Muscle of arm (tissue), 12 donors: ENCODE data around the gene BCL2L12. TPM values are rescaled to one million over a fixed set of nuclear protein-coding genes. Genes with fewer than 3 reads are reported as not detected.
"Not testable (repeated sequence)": the region's sequence is repeated elsewhere in the genome, so short reads cannot be mapped to it uniquely, and the experiment has no call there.

Source experiments
- DNase-seq: peaks from one replicate; pipeline ENCODE4 v3.0.0-alpha.2; 2013
- polyA plus RNA-seq, 12 donors: library from polyadenylated mRNA; unstranded; fragments of 120-200 nt; gene quantifications; one replicate each; pipeline ENCODE4 v1.2.1, GENCODE V29; 2013; ENCODE audit not compliant: insufficient read length in 12 of 12

Gene BCL2L12
- polyA plus RNA-seq, 12 donors: 19.7 to 31.1 (median 25.5) TPM; not detected in 1

GRCh38 chr19:49704888-49705642, 39.3 kb downstream of the BCL2L12 start:
- no peak for DNase-seq

DNA sequence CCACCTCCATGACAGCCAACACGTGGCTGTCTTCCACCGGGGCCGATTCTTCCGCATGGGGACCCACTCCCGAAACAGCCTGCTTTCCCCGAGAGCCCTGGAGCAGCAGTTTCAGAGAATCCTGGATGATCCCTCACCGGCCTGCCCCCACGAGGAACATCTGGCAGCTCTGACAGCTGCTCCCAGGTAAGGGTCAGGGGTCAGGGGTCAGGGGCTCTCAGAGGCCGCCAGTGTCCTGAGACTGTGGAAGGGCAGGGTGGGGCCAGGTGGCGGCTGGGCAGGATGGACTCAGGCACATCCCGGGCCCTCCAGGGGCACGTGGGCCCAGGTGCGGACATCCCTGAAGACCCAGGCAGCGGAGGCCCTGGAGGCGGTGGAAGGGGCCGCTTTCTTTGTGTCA, 40.2 kb downstream of the BCL2L12 start:
- no peak for DNase-seq

DNA sequence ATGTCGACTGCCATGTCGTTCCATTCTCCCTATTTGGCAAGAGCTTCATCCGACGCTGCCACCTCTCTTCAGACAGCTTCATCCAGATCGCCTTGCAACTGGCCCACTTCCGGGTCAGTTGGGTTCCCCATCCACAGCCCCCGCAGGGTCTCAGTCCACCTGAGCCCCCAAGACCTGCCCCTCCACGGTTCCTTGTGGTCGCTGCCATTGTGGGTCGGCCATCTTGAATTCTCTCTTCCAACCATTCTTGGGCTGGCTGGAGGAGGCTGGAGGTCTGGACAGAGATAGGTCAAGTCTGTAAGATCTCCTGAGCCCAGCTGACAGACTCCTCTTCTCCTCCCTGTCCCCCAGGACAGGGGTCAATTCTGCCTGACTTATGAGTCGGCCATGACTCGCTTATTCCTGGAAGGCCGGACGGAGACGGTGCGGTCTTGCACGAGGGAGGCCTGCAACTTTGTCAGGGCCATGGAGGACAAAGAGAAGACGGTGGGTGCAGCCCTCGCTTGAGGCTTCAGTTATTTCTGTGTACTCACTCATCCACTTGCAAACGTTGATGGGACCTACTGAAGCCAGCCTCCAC, 44.7 kb downstream of the BCL2L12 start:
- no peak for DNase-seq

DNA sequence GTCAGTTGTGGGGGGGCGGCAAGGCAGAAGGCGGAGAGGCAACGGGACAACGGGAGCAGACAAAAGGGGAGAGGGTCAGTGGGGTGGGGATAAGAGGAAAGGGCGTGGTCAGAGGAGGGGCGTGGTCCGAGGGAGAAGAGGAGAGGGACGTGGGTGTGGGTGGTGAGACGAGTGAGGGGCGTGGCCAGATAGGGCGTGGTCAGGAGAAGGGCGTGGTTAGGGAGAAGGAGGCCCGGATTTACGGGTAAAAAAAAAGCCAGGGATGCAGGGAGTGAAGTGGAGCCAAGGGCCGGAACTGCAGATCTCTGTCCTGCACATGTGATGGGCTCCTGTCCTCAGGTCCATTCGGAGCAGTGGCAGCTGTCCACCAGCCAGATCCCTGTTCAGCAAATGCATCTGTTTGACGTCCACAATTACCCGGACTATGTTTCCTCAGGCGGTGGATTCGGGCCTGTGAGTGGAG, 46.7 kb downstream of the BCL2L12 start:
- no peak for DNase-seq

GRCh38 chr19:49713236-49713845, 47.6 kb downstream of the BCL2L12 start:
- DNase-seq: no peak

DNA sequence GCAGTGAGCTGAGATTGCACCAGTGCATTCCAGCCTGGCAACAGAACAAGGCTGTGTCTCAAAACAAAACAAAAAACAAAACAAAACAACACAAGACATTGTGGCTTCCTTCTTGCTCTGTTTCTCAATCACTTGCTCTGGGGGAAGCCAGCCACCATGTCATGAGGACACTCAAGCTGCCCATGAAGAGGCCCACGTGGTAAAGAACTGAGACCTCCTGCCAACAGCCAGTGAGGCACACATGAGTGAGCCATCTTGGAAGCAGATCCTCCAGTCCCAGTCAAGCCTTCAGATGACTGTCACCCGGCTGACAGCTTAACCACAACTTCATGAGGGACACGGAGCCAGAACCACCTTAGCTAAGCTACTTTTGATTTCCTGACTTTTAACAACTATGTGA, 50.4 kb downstream of the BCL2L12 start:
- no peak for DNase-seq

DNA sequence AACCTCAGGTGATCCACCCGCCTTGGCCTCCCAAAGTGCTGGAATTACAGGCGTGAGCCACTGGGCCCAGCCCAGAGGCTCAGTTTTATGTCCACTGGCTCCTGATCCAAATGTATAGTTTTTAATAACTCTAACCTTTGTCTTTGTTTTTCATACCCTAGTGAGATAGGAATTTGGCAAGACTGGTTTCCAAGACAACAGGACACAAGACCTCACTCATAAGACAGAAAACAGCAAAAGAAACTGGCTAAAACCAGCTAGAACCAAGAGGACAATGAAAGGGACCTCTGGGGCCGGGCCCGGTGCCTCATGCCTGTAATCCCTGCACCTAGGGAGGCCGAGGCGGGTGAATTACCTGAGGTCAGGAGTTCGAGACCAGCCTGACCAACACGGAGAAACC, 52.8 kb downstream of the BCL2L12 start:
- DNase-seq: no peak

- DNase-seq: no peak
Measured at GRCh38 chr19:49718991-49719390, 53.3 kb downstream of the BCL2L12 start.

DNA sequence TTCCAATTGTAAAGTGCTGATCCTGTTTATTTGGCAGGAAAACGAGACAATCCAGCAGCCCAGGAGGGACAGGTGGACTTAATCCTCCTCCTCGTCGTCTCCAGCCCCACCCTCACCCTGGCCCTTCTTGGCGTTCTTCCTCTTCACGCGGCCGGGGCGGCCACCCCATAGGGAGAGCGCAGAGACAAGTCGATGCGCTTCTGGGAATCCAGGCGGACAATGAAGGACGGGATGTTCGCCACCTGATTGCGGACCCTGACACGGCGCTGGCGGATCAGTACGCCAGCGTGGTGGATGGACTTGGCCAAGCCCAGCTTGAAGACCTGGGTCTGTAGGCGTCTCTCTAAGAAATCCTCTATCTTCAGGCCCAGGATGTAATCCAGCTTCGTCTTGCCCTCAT, 53.7 kb downstream of the BCL2L12 start:
- not testable (repeated sequence) for DNase-seq

Other genes starting within 250 kb of the BCL2L12 start
- gene PTH2, start 242.5 kb upstream of the BCL2L12 start, polyA plus RNA-seq: not detected
- under 1 TPM in 1 of 12 donors, not detected in 11; 0.13 TPM for gene GFY, start 240.5 kb upstream of the BCL2L12 start, polyA plus RNA-seq
- gene SLC17A7, start 224.4 kb upstream of the BCL2L12 start, polyA plus RNA-seq: 1 to 10 TPM in 6 of 12 donors, under 1 TPM in 4, not detected in 2; 0.68 to 1.8 (median 1.1) TPM
- 10 to 100 TPM in 11 of 12 donors, not detected in 1; 31.0 to 56.8 (median 38.9) TPM for gene PIH1D1, start 214.1 kb upstream of the BCL2L12 start, polyA plus RNA-seq
- 10 to 100 TPM in 4 of 12 donors, 1 to 10 TPM in 7, not detected in 1; 7.3 to 19.4 (median 9.1) TPM for gene ALDH16A1, start 212.7 kb upstream of the BCL2L12 start, polyA plus RNA-seq
- 1 to 10 TPM in 10 of 12 donors, not detected in 2; 1.8 to 8.7 (median 2.7) TPM for gene FLT3LG, start 191.7 kb upstream of the BCL2L12 start, polyA plus RNA-seq
- 1,000 to 10,000 TPM in 11 of 12 donors, 100 to 1,000 TPM in 1; 824 to 4,594 (median 3,921) TPM for gene RPL13A, start 178.3 kb upstream of the BCL2L12 start, polyA plus RNA-seq
- gene RPS11, start 169.5 kb upstream of the BCL2L12 start, polyA plus RNA-seq: 1,000 to 10,000 TPM in 11 of 12 donors, not detected in 1; 2,121 to 3,613 (median 3,007) TPM
- 100 to 1,000 TPM in 11 of 12 donors, not detected in 1; 117 to 198 (median 164) TPM for gene FCGRT, start 153.3 kb upstream of the BCL2L12 start, polyA plus RNA-seq
- 100 to 1,000 TPM in 1 of 12 donors, 10 to 100 TPM in 10, not detected in 1; 34.9 to 102 (median 45.9) TPM for gene RCN3, start 137.9 kb upstream of the BCL2L12 start, polyA plus RNA-seq
- 10 to 100 TPM in 11 of 12 donors, not detected in 1; 25.7 to 60.7 (median 52.9) TPM for gene NOSIP, start 85.4 kb upstream of the BCL2L12 start, polyA plus RNA-seq
- 1 to 10 TPM in 3 of 12 donors, under 1 TPM in 7, not detected in 2; 0.17 to 3.1 (median 0.61) TPM for gene PRRG2, start 84.6 kb upstream of the BCL2L12 start, polyA plus RNA-seq
- gene PRR12, start 74.8 kb upstream of the BCL2L12 start, polyA plus RNA-seq: 10 to 100 TPM in 11 of 12 donors, not detected in 1; 11.6 to 25.6 (median 14.3) TPM
- gene RRAS, start 25.8 kb upstream of the BCL2L12 start, polyA plus RNA-seq: 10 to 100 TPM in 11 of 12 donors, not detected in 1; 24.2 to 56.9 (median 28.4) TPM
- 10 to 100 TPM in 11 of 12 donors, not detected in 1; 15.6 to 44.2 (median 23.6) TPM for gene SCAF1, start 23.7 kb upstream of the BCL2L12 start, polyA plus RNA-seq
- gene IRF3, start 76 bp upstream of the BCL2L12 start, polyA plus RNA-seq: 10 to 100 TPM in 11 of 12 donors, not detected in 1; 26.2 to 59.4 (median 30.9) TPM
- 100 to 1,000 TPM in 11 of 12 donors, not detected in 1; 158 to 200 (median 173) TPM for gene PRMT1, start 11.3 kb downstream of the BCL2L12 start, polyA plus RNA-seq
- 1 to 10 TPM in 6 of 12 donors, under 1 TPM in 4, not detected in 2; 0.78 to 1.5 (median 1.1) TPM for gene ADM5, start 23.7 kb downstream of the BCL2L12 start, polyA plus RNA-seq
- gene CPT1C, start 25.2 kb downstream of the BCL2L12 start, polyA plus RNA-seq: 10 to 100 TPM in 5 of 12 donors, 1 to 10 TPM in 5, not detected in 2; 5.6 to 14.2 (median 9.9) TPM
- 1 to 10 TPM in 3 of 12 donors, under 1 TPM in 7, not detected in 2; 0.14 to 1.4 (median 0.50) TPM for gene TSKS, start 97.4 kb downstream of the BCL2L12 start, polyA plus RNA-seq
- gene AP2A1, start 101.1 kb downstream of the BCL2L12 start, polyA plus RNA-seq: 10 to 100 TPM in 11 of 12 donors, not detected in 1; 44.1 to 78.6 (median 47.9) TPM
- gene FUZ, start 147.4 kb downstream of the BCL2L12 start, polyA plus RNA-seq: 10 to 100 TPM in 11 of 12 donors, not detected in 1; 11.8 to 41.9 (median 16.0) TPM
- 10 to 100 TPM in 11 of 12 donors, not detected in 1; 26.4 to 44.2 (median 29.5) TPM for gene MED25, start 152.4 kb downstream of the BCL2L12 start, polyA plus RNA-seq
- gene PTOV1, start 185.2 kb downstream of the BCL2L12 start, polyA plus RNA-seq: 100 to 1,000 TPM in 11 of 12 donors, not detected in 1; 143 to 230 (median 174) TPM
- gene PNKP, start 201.6 kb downstream of the BCL2L12 start, polyA plus RNA-seq: 10 to 100 TPM in 11 of 12 donors, not detected in 1; 17.2 to 73.0 (median 28.5) TPM
- 100 to 1,000 TPM in 1 of 12 donors, 10 to 100 TPM in 11; 26.0 to 219 (median 30.8) TPM for gene AKT1S1, start 211.4 kb downstream of the BCL2L12 start, polyA plus RNA-seq
- 10 to 100 TPM in 11 of 12 donors, not detected in 1; 25.8 to 44.9 (median 32.5) TPM for gene TBC1D17, start 211.8 kb downstream of the BCL2L12 start, polyA plus RNA-seq
- 1 to 10 TPM in 4 of 12 donors, under 1 TPM in 6, not detected in 2; 0.26 to 2.5 (median 0.94) TPM for gene IL4I1, start 231.0 kb downstream of the BCL2L12 start, polyA plus RNA-seq